Heart right ventricle (tissue), 16 donors: ENCODE measurements around the gene PDPR. TPM values are rescaled to one million over a fixed set of nuclear protein-coding genes. Genes with fewer than 3 reads are reported as not detected.

Experiments
- ATAC-seq, 8 donors: fragments of 200-7000 bp; cut with Tn5 transposase; one replicate each; pipeline ENCODE4 v1.9.1; 2020; ENCODE audit warnings: mild to moderate bottlenecking in 8 of 8, moderate library complexity in 8 of 8, moderate number of reproducible peaks in 1 of 8
- DNase-seq, 2 donors: peaks; one replicate each; pipeline ENCODE4 v3.0.0-alpha.2; 2020
- H3K27ac ChIP-seq, 10 donors: fragments of 200-600 bp; sonication (generic) in 2 of 10; one replicate each; pipeline versions ENCODE4 v1.5.0 to v1.8.0; 2020 to 2022; ENCODE audit warnings: mild to moderate bottlenecking in 3 of 10
- H3K27me3 ChIP-seq, 7 donors: fragments of 200-600 bp; one replicate each; pipeline ENCODE4 v1.8.0; 2021 to 2022; ENCODE audit warnings: mild to moderate bottlenecking in 2 of 7
- H3K36me3 ChIP-seq, 9 donors: fragments of 200-600 bp; sonication (generic) in 1 of 9; one replicate each; pipeline versions ENCODE4 v1.5.0 to v1.8.0; 2020 to 2022; ENCODE audit warnings: mild to moderate bottlenecking in 2 of 9
- H3K4me1 ChIP-seq, 9 donors: fragments of 200-600 bp; sonication (generic) in 1 of 9; one replicate each; pipeline versions ENCODE4 v1.5.0 to v1.8.0; 2020 to 2022; ENCODE audit warnings: mild to moderate bottlenecking in 4 of 9
- H3K4me3 ChIP-seq, 10 donors: fragments of 200-600 bp; sonication (generic) in 2 of 10; one replicate each; pipeline versions ENCODE4 v1.5.0 to v1.8.0; 2020 to 2022; ENCODE audit warnings: mild to moderate bottlenecking in 7 of 10, moderate library complexity in 2 of 10
- H3K9me3 ChIP-seq, 11 donors: fragments of 200-600 bp in 10 of 11; sonication (generic) in 2 of 11; one replicate each; pipeline versions ENCODE4 v1.5.0 to v1.8.0; 2013 to 2022; ENCODE audit warnings: mild to moderate bottlenecking in 2 of 11, control low read depth in 1 of 11, moderate library complexity in 1 of 11
- WGBS, 2 donors: extraction: QIAGEN DNeasy Blood & Tissue Kit; methylation state at CpG; one replicate each; pipeline ENCODE4 v1.1.7; 2013; ENCODE audit warnings: inconsistent platforms in 1 of 2; 5-methylcytosine and 5-hydroxymethylcytosine counted together
- intact Hi-C, 10 donors: fragments of 100-400 bp; cut with DNase I; formaldehyde crosslinking; loops; one replicate each; pipeline versions ENCODE4 v1.11.1 to v1.14.2; 2022
- polyA plus RNA-seq, 2 donors: library from polyadenylated mRNA; stranded (reverse); fragments of 200-250 nt; gene quantifications; one replicate each; pipeline ENCODE4 v1.2.3, GENCODE V29; 2013
- total RNA-seq, 10 donors: library from RNA; stranded (reverse); fragmentation: NEBNext Ultra II Directional in 3 of 10; extraction: Animal tissue kit (Norgen Biotek cat#: 25700) in 3 of 10; gene quantifications; one replicate each; pipeline versions ENCODE4 v1.2.1 to v1.2.4, GENCODE V29; 2021 to 2023
- TF ChIP-seq, protein P1 (sequence below), 9 donors: fragments of 200-600 bp; sonication (generic) in 2 of 9; IDR thresholded peaks; one replicate each; pipeline versions ENCODE4 v1.5.0 to v1.8.0; 2021 to 2022; ENCODE audit warnings: antibody characterized with exemption in 9 of 9, mild to moderate bottlenecking in 5 of 9, moderate library complexity in 1 of 9
- donor health status: Arrhythmogenic right ventricular cardiomyopathy.
- donor health status: ischemic (EF 13 %, LVEDD 7.1; RV severe dilation, severe dysfunction).
- donor health status: healthy with polysubstance abuse.
- donor health status: DM: no; HTN: yes; CAD: no.
- donor health status: DM: no; HTN: no; CAD: no.
- donor health status: ischemic (EF 25% LVEDD 6.9; RV normal size, moderate dysfunction).
- donor health status: ischemic (EF 25% LVEDD 5.7; RV mildly dilated, moderate dysfunction).
- donor health status: healthy.
- donor health status: DM: yes; HTN: yes; CAD: no.
- donor health status: Ischemic cardiomyopathy.
- donor health status: ischemic (EF 35%, LVEDD 5.7; RV mildly dilated, moderate dysfunction).
- donor health status: nonischemic (EF 11% LVEDD 7.7; RV severe dilation, severe dysfunction).
- donor health status: DM: yes; HTN: yes; CAD: no.
- donor health status: PGD.
- donor health status: ischemic (EF 29% LVEDD 5.4; RV normal size, mild dysfunction).
- donor health status: nonischemic (EF 23%, LVEDD 6.1; RV moderate dilation, normal function).

The PDPR gene
- total and polyA plus RNA-seq, 12 donors = 4.4 to 44.5 (median 24.7) TPM

DNA sequence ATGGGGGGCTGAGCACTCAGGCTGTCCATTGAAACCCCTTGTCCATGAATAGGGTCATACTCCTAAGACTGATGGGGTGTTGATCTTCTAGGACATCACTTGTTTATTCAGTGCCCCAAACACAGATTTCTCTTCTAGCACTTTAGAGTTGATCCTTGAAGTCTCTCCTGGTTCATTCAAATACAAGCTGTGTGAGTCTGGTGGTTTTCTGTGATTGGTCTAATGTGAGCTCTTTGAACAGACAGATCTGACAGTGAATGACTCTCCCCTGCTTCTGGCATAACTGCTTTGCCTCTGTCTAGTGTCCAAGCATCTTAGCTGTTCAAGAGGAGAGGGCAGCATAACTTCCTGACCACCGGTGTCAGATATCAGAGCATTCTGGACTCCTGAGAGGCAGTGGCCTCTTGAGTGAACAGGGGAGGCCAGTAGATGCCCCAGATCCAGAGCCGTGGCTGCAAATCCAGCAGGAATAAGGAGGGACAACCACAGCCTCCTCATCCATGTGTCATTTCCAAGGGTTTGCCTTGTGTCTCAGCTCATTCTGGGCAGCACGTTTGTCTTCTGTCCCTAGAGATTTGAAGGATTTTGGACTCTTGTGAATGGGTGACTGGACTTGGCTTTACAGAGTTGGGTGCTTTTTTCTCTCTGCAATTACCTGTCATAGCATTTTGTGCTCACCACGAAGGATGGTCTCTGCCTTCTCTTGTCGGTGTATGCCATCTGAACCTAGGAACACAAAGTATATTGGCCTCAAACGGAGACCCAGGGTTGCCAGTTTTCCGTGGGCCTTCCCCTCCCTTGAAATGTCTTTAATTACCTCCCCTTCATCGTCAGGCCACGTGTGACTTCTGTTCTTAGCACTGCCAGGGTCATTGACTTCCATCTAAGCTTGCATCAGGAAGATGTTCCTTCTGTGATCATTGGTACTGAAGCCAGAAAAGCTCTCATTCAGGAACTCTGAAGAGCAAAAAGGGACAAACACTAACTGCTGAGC is 45.5 kb downstream of the PDPR start:
- TF ChIP-seq, protein P1, sequence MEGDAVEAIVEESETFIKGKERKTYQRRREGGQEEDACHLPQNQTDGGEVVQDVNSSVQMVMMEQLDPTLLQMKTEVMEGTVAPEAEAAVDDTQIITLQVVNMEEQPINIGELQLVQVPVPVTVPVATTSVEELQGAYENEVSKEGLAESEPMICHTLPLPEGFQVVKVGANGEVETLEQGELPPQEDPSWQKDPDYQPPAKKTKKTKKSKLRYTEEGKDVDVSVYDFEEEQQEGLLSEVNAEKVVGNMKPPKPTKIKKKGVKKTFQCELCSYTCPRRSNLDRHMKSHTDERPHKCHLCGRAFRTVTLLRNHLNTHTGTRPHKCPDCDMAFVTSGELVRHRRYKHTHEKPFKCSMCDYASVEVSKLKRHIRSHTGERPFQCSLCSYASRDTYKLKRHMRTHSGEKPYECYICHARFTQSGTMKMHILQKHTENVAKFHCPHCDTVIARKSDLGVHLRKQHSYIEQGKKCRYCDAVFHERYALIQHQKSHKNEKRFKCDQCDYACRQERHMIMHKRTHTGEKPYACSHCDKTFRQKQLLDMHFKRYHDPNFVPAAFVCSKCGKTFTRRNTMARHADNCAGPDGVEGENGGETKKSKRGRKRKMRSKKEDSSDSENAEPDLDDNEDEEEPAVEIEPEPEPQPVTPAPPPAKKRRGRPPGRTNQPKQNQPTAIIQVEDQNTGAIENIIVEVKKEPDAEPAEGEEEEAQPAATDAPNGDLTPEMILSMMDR (IDR thresholded peaks at IDR 0.05) = no peak
- Histone ChIP-seq H3K27ac (no peak overlapping the region), H3K36me3 (peaks cover 3 to 88% (median 48%) of the 10 kb centered on the region in 9 donors), H3K4me3 (no peak overlapping the region), H3K27me3 (no peaks in the 10 kb centered on the region), H3K4me1 (no peaks in the 10 kb centered on the region), H3K9me3 (no peaks in the 10 kb centered on the region)
- WGBS, 2 donors = 67% methylated on average over 9 of the region's 9 CpGs
- intact Hi-C loops = loop anchor here in 6 of 10 donors (10.0 kb wide), 3 partner anchors 95 to 495 kb away; partner anchors contain the start of gene EXOSC6 (in 3 of the 6)
- ATAC-seq (no peak), DNase-seq (peak in 1 of 2 donors; percentile 3)

DNA sequence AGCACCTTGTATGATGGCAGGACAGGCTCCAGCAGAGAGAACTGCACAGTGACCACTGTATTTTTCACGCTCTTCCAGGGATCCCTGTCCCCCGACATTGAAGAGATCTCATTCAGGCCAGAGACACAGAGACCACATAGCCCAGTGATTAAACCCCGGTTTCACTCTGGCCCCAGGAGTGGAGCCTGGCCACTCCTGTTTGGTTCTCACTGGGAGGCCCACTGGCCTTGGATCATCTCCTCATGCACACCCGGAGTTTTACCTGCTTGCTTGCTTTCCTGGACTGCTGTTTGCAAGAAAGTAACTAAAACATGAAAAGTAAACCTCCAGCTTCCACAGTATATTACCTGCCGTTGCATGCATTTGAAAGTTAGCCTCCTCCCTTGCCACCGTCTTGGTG is 46.3 kb downstream of the PDPR start:
- WGBS, 2 donors = 93% methylated on average over 6 of the region's 6 CpGs
- H3K9me3 ChIP-seq = no peaks in the 10 kb centered on the region
- intact Hi-C loops = loop anchor here in 4 of 10 donors (10.0 kb wide), 3 partner anchors 94 to 494 kb away; partner anchors contain the start of gene EXOSC6 (in 2 of the 4)
- H3K36me3 ChIP-seq = peaks cover 3 to 81% (median 42%) of the 10 kb centered on the region in 9 donors
- H3K27ac ChIP-seq = no peak overlapping the region
- no peak for ATAC-seq
- TF ChIP-seq, protein P1 (IDR thresholded peaks at IDR 0.05) = no peak
- DNase-seq = peak in 1 of 2 donors; percentile 2
- H3K4me1 ChIP-seq = peaks cover 0 to 4% (median 0%) of the 10 kb centered on the region in 9 donors
- H3K27me3 ChIP-seq = no peaks in the 10 kb centered on the region
- no peak overlapping the region for H3K4me3 ChIP-seq

DNA sequence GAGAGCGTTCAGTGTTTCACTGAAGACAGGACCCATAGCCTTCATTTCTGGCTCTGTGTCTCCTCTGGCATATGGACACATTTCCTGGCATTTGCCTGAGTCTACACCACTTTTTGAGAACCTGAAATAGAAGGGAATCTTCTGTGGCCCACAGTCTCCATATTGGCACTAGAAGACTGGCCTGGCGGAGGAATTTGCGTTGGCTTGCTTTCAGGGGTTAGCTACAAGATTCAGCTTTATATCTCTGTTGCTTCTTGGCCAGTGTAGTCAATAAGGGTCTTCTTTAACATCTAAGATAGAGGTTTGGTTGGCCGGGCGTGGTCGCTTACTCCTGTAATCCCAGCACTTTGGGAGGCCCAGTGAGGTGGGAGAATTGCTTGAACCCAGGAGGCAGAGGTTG is 46.7 kb downstream of the PDPR start:
- TF ChIP-seq, protein P1 (IDR thresholded peaks at IDR 0.05) = no peak
- Histone ChIP-seq H3K27ac (no peak overlapping the region), H3K4me1 (peaks cover 0 to 4% (median 0%) of the 10 kb centered on the region in 9 donors), H3K4me3 (no peak overlapping the region), H3K27me3 (no peaks in the 10 kb centered on the region), H3K9me3 (no peaks in the 10 kb centered on the region), H3K36me3 (peaks cover 3 to 76% (median 39%) of the 10 kb centered on the region in 9 donors)
- DNase-seq = peak in 1 of 2 donors; percentile 3
- WGBS, 2 donors = 95 to 97% methylated on average over 6 of the region's 6 CpGs
- ATAC-seq = no peak
- intact Hi-C loops = loop anchor here in 4 of 10 donors (10.0 kb wide), 3 partner anchors 94 to 494 kb away; partner anchors contain the start of gene EXOSC6 (in 2 of the 4)

DNA sequence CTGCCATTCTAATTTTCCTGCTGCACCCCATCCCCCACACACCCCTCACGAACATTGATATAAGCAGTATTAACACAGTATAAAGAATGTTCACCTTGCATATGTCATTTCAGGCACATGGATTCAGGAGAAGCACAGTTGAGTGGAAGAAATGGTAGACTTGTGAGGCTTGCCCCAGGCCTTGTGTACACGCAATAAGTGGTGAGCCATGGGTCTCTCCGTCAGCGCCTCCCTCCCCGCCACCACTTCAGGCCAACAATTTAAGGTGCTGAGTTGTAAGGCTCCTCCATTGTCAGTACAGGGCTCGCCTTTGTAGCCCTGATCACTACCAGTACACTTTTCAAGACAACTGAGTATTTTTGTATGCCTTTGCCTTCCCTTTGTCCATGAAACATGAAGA is 47.2 kb downstream of the PDPR start:
- ATAC-seq = no peak
- TF ChIP-seq, protein P1 (IDR thresholded peaks at IDR 0.05) = no peak
- Histone ChIP-seq H3K27me3 (no peaks in the 10 kb centered on the region), H3K36me3 (peaks cover 2 to 71% (median 34%) of the 10 kb centered on the region in 9 donors), H3K9me3 (no peaks in the 10 kb centered on the region), H3K4me1 (peaks cover 0 to 4% (median 0%) of the 10 kb centered on the region in 9 donors), H3K27ac (no peak overlapping the region), H3K4me3 (no peak overlapping the region)
- peak in 1 of 2 donors; percentile 1 for DNase-seq
- WGBS, 2 donors = 83 to 93% methylated on average over 6 of the region's 6 CpGs
- intact Hi-C loops = loop anchor here in 4 of 10 donors (10.0 kb wide), 3 partner anchors 93 to 493 kb away; partner anchors contain the start of gene EXOSC6 (in 2 of the 4)
